ENCODE results near the gene FBN2.

FBN2 gene

DNA sequence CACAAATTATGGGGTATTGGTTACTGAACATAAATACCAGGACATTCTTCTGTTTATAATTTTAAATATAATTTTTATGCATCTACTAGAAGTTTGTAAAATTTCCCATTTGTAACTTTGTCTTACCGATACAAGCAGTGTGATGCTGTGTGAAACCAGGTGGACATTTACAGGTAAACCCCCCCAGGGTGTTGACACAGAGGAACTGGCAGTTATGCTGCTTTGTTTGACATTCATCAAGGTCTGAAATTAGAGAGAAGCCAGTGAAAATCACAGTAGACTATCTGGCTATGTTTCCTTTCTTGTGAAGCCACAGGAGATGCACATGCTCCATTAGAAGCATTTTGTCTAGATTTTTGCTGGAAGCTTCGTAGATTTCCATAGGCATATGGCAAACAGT lies 263.6 kb downstream of the FBN2 start:
- Histone ChIP-seq H3K9me3 (ENCODE audit: insufficient read depth, low read depth, low read length) (no peaks in the 10 kb centered on the region), H3K27ac (ENCODE audit: low read depth, low read length) (no peak overlapping the region), H3K36me3 (ENCODE audit: insufficient read depth, low read length) (peaks cover 84% of the 10 kb centered on the region), H3K27me3 (ENCODE audit: insufficient read depth, low read length) (no peaks in the 10 kb centered on the region), H3K4me3 (ENCODE audit: low read length) (no peak overlapping the region), H3K4me1 (ENCODE audit: insufficient read depth, low read length) (no peaks in the 10 kb centered on the region), H3K9ac (ENCODE audit: low read depth, low read length) (no peak overlapping the region)
- WGBS = 100% methylated on average over 2 of the region's 2 CpGs

DNA sequence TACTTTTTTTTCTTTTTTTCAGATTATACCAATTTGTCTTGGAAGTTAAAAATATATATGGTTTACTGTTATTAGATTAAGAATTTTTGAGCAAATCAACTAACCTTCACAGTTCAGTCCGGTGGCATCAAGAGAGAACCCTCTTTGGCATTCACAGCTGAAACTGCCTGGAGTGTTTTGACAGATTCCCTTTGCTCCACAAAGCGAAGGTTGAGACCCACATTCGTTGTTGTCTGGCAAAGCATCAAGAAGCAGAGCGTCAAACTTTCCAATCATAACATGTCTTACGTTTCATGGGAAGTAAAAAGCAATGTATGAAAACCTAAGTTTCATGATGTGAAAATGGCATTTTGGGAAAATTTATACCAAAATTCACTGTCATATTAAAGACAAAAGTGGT lies 264.3 kb downstream of the FBN2 start:
- H3K27ac ChIP-seq (ENCODE audit: low read depth, low read length) = no peak overlapping the region
- H3K9ac ChIP-seq (ENCODE audit: low read depth, low read length) = no peak overlapping the region
- peaks cover 77% of the 10 kb centered on the region for H3K36me3 ChIP-seq (ENCODE audit: insufficient read depth, low read length)
- 94% methylated on average over 5 of the region's 5 CpGs for WGBS
- H3K9me3 ChIP-seq (ENCODE audit: insufficient read depth, low read depth, low read length) = no peaks in the 10 kb centered on the region
- no peaks in the 10 kb centered on the region for H3K4me1 ChIP-seq (ENCODE audit: insufficient read depth, low read length)
- H3K27me3 ChIP-seq (ENCODE audit: insufficient read depth, low read length) = no peaks in the 10 kb centered on the region
- no peak overlapping the region for H3K4me3 ChIP-seq (ENCODE audit: low read length)

DNA sequence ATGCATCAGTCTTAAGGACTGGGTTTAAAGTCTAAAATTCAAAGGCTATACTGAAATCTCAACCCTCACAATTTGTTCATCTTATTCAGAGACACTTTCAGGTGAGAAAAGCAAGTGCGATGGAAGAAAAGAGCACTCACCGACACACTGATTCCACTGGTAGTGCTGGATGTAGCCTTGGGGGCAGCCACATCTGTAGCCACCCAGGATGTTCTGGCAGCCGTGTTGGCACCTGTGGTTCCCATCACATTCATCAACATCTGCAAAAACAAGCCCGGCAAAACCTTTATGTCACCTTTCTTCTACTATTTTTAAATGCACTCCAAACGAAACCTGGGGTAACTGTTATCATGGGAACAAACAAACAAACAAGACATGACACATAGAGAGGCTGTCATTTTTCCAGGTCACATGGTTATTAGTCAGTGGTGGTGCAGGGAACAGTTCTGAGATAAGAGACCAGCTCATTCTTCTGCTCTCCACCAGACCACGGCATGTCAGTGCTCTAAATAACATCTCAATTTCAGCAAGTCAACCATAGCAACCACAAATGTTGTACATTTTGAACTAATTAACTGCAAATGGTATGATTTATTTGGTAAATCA lies 266.1 kb downstream of the FBN2 start:
- no peak overlapping the region for H3K4me3 ChIP-seq (ENCODE audit: low read length)
- no peaks in the 10 kb centered on the region for H3K27me3 ChIP-seq (ENCODE audit: insufficient read depth, low read length)
- H3K27ac ChIP-seq (ENCODE audit: low read depth, low read length) = no peak overlapping the region
- H3K4me1 ChIP-seq (ENCODE audit: insufficient read depth, low read length) = no peaks in the 10 kb centered on the region
- peaks cover 66% of the 10 kb centered on the region for H3K36me3 ChIP-seq (ENCODE audit: insufficient read depth, low read length)
- 91% methylated on average over 6 of the region's 6 CpGs for WGBS
- no peaks in the 10 kb centered on the region for H3K9me3 ChIP-seq (ENCODE audit: insufficient read depth, low read depth, low read length)
- no peak overlapping the region for H3K9ac ChIP-seq (ENCODE audit: low read depth, low read length)

DNA sequence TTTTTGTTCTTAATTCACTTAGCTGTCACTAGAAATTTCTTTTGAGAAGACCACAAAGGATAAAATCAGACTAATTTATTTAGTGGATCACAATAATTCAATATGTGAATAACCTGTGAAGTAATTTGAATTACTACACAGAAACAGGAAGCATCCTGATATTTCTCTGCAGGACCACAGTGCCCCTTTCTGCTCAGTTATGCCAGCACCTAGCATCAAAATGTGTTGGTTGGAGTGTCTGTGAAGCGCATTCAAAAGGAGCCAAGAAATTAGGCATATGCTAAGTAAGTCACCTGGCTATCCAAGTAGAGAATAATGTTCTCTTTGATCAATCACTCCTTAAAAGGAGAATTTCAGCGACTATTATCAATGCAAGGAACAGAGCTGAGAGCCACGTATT lies 267.0 kb downstream of the FBN2 start:
- WGBS = 99% methylated on average over 3 of the region's 3 CpGs
- peaks cover 64% of the 10 kb centered on the region for H3K36me3 ChIP-seq (ENCODE audit: insufficient read depth, low read length)
- H3K9ac ChIP-seq (ENCODE audit: low read depth, low read length) = no peak overlapping the region
- no peaks in the 10 kb centered on the region for H3K4me1 ChIP-seq (ENCODE audit: insufficient read depth, low read length)
- no peaks in the 10 kb centered on the region for H3K27me3 ChIP-seq (ENCODE audit: insufficient read depth, low read length)
- H3K9me3 ChIP-seq (ENCODE audit: insufficient read depth, low read depth, low read length) = no peaks in the 10 kb centered on the region
- no peak overlapping the region for H3K27ac ChIP-seq (ENCODE audit: low read depth, low read length)
- no peak overlapping the region for H3K4me3 ChIP-seq (ENCODE audit: low read length)

DNA sequence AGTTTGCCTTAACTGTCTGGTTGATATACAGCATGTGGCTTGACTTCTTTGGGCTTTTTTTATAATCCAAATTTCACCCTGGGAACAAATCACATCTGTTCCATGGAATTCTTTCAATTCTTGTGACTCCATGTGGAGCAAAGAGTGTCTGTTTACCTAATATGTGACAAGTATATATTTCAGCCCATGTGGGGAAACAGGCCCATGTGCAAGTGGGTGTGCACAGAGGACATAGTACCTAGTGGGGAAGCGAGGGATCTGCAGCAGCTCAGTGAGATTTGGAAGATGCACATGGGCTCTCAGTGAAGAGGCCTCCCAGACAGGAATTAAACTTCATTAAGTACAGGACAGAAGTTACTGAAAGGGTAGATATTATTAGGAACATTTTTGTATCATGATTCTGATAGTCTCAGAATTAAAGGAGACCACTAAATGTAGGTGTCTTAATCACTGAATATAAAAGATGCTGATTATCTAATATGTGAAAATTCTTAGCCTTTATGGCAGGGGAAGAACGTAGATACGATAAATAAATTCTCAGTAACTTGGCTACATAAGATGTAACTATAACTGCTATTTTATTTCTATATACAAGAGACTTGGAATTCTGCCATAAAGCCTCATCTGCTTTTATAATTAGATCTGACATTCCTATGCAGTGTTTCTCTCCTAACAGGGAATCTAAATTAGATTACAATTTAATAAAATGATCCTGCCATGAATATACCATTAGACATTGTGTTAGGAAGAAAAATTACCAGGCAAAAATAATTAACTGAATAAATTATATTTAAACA lies 273.3 kb downstream of the FBN2 start:
- Histone ChIP-seq H3K36me3 (ENCODE audit: insufficient read depth, low read length) (peaks cover 52% of the 10 kb centered on the region), H3K27me3 (ENCODE audit: insufficient read depth, low read length) (no peaks in the 10 kb centered on the region), H3K4me1 (ENCODE audit: insufficient read depth, low read length) (peaks cover 8% of the 10 kb centered on the region; the same call in 1 of the 2 replicates), H3K27ac (ENCODE audit: low read depth, low read length) (no peak overlapping the region), H3K9me3 (ENCODE audit: insufficient read depth, low read depth, low read length) (no peaks in the 10 kb centered on the region), H3K4me3 (ENCODE audit: low read length) (no peak overlapping the region), H3K9ac (ENCODE audit: low read depth, low read length) (no peak overlapping the region)
- WGBS = 91% methylated on average over 3 of the region's 3 CpGs

DNA sequence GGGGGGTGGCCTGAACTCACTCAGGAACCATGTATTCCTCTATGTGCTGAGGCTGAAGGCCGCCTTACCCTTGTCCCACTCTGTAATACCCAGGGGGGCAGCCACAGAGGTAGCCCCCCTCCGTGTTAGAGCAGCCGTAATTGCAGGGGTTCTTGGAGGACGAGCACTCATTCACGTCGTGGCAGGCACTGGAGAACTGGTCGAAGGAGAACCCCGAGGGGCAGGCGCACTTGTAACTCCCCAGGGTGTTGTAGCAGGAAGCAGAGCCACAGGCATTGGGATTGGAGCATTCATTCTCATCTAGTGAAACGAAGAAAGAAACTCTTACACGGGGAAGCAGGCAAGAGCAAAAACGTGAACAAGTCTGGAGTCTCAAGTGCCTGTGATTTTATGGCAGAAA lies 274.7 kb downstream of the FBN2 start:
- H3K9ac ChIP-seq (ENCODE audit: low read depth, low read length) = no peak overlapping the region; the same call in 1 of the 2 replicates
- H3K36me3 ChIP-seq (ENCODE audit: insufficient read depth, low read length) = peaks cover 61% of the 10 kb centered on the region
- H3K27me3 ChIP-seq (ENCODE audit: insufficient read depth, low read length) = no peaks in the 10 kb centered on the region
- no peak overlapping the region for H3K4me3 ChIP-seq (ENCODE audit: low read length)
- no peak overlapping the region for H3K27ac ChIP-seq (ENCODE audit: low read depth, low read length)
- H3K9me3 ChIP-seq (ENCODE audit: insufficient read depth, low read depth, low read length) = no peaks in the 10 kb centered on the region
- WGBS = 89% methylated on average over 12 of the region's 12 CpGs
- peaks cover 8% of the 10 kb centered on the region; the same call in 1 of the 2 replicates for H3K4me1 ChIP-seq (ENCODE audit: insufficient read depth, low read length)

DNA sequence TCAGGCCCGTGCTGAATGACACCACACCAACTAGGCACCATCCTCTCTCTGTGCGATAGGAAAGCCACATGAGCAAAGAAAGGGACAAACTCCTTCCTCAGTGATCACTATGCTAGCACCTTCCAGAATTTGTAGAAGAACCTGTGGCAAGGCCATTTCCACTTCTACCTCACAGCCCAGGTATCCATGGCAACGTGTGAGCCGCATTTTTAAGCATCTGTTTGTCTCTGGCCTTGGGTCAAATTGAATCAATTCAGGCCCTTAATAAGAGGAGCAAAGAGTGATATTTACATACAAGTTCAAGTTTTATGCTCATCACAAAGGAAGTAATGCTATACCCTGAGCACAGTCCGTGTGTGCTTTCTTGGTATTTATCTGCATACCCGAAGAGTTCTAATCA lies 275.1 kb downstream of the FBN2 start:
- Histone ChIP-seq H3K4me1 (ENCODE audit: insufficient read depth, low read length) (peaks cover 8% of the 10 kb centered on the region; the same call in 1 of the 2 replicates), H3K4me3 (ENCODE audit: low read length) (no peak overlapping the region), H3K36me3 (ENCODE audit: insufficient read depth, low read length) (peaks cover 66% of the 10 kb centered on the region), H3K9me3 (ENCODE audit: insufficient read depth, low read depth, low read length) (no peaks in the 10 kb centered on the region), H3K27ac (ENCODE audit: low read depth, low read length) (no peak overlapping the region), H3K27me3 (ENCODE audit: insufficient read depth, low read length) (no peaks in the 10 kb centered on the region), H3K9ac (ENCODE audit: low read depth, low read length) (no peak overlapping the region; the same call in 1 of the 2 replicates)
- 97% methylated on average over 6 of the region's 6 CpGs for WGBS

DNA sequence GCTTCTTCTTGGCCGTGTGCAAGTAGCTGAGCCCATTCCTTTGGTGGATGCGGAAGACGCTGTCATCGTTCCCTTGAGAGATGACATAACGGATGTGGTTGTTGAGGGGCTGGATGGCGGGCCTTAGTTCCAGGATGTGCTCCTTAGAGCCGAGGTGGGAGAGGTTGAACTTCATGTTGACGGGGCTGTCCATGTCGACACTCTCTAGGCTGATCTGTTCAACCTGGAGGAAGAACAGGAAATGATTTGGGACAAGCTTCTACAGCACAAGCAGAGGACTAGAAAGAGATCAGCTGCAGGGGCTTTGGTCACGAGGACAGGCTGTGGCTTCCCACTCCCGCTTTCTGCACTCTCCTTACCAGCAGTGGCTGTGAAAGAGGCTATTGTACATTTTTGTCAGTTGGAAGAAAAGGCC lies 278.4 kb downstream of the FBN2 start:
- H3K4me3 ChIP-seq (ENCODE audit: low read length) = no peak overlapping the region
- whole genome bisulfite sequencing = 94% methylated on average over 11 of the region's 11 CpGs

DNA sequence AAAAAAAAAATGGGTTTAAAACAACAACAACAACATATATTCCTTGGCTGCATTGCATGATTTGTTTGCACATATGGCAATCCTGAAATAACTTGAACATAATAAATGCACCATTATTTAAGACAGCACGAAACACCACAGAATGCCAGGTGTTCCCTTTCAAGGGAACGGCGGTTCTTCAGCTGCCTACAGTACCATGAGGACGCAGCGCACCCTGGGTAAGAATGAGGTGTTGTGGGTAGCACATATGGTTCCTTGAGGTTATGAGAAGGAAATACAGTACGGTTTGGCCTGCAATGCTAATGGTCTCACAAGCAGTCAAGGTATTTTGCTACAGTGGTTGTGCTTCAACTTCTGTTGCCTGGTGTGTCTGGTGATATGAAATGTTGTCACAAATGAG lies 279.7 kb downstream of the FBN2 start:
- no peak overlapping the region for H3K9ac ChIP-seq (ENCODE audit: low read depth, low read length)
- WGBS = 97% methylated on average over 6 of the region's 6 CpGs
- no peak overlapping the region for H3K4me3 ChIP-seq (ENCODE audit: low read length)
- no peak overlapping the region for H3K27ac ChIP-seq (ENCODE audit: low read depth, low read length)
- no peaks in the 10 kb centered on the region for H3K27me3 ChIP-seq (ENCODE audit: insufficient read depth, low read length)
- H3K36me3 ChIP-seq (ENCODE audit: insufficient read depth, low read length) = peaks cover 43% of the 10 kb centered on the region
- peaks cover 4% of the 10 kb centered on the region; the same call in 1 of the 2 replicates for H3K4me1 ChIP-seq (ENCODE audit: insufficient read depth, low read length)
- H3K9me3 ChIP-seq (ENCODE audit: insufficient read depth, low read depth, low read length) = no peaks in the 10 kb centered on the region

More for the DNA sequence above, 278.4 kb downstream of the FBN2 start:
- H3K27ac ChIP-seq (ENCODE audit: low read depth, low read length) = no peak overlapping the region
- H3K4me1 ChIP-seq (ENCODE audit: insufficient read depth, low read length) = peaks cover 8% of the 10 kb centered on the region; the same call in 1 of the 2 replicates
- H3K9me3 ChIP-seq (ENCODE audit: insufficient read depth, low read depth, low read length) = no peaks in the 10 kb centered on the region
- no peaks in the 10 kb centered on the region for H3K27me3 ChIP-seq (ENCODE audit: insufficient read depth, low read length)
- H3K9ac ChIP-seq (ENCODE audit: low read depth, low read length) = no peak overlapping the region
- peaks cover 52% of the 10 kb centered on the region for H3K36me3 ChIP-seq (ENCODE audit: insufficient read depth, low read length)

DNA sequence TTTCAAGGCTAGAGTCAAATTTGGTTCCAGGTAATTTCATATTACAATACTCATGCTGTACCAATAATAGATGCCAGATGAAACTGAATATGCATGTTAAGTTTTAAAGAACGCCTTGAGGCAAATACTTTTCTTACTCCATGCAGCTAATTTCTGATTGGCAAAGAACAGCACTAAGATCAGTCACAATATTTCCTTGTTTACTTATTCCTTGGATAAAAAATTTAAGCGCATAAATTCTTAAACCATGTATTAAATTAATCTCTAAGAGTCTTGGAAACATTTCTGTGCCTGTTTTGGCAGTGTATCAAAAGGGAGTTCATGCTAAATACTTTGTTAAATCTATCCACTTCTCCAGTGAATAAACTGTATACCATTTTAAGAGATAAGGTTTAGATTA lies 281.0 kb downstream of the FBN2 start:
- no peaks in the 10 kb centered on the region for H3K9me3 ChIP-seq (ENCODE audit: insufficient read depth, low read depth, low read length)
- H3K27me3 ChIP-seq (ENCODE audit: insufficient read depth, low read length) = no peaks in the 10 kb centered on the region
- WGBS = 95% methylated on average over 2 of the region's 2 CpGs
- H3K36me3 ChIP-seq (ENCODE audit: insufficient read depth, low read length) = peaks cover 30% of the 10 kb centered on the region; the same call in 1 of the 2 replicates
- H3K4me3 ChIP-seq (ENCODE audit: low read length) = no peak overlapping the region
- no peak overlapping the region for H3K9ac ChIP-seq (ENCODE audit: low read depth, low read length)
- no peaks in the 10 kb centered on the region for H3K4me1 ChIP-seq (ENCODE audit: insufficient read depth, low read length)
- H3K27ac ChIP-seq (ENCODE audit: low read depth, low read length) = no peak overlapping the region

DNA sequence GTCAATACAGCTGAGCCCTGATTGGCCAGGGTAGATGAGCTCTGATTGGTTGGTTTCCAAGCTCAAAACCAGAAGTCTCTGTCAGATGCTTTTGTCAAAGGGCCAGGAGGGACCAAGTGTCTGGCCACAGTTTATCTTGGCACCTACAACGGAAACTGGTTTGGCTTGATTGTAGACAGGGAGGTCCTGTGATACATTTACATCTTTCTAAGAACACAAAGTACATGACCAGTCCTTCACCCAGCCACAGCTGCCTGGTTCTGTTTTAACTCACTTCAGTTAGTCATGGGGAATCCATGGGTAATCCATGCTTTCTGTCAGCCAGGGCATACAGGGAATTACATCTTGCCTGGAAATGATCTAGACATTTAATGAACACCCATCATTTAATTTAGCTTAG lies 283.3 kb downstream of the FBN2 start:
- WGBS = 100% methylated on average over 1 of the region's 1 CpG
- H3K4me3 ChIP-seq (ENCODE audit: low read length) = no peak overlapping the region
- no peaks in the 10 kb centered on the region for H3K4me1 ChIP-seq (ENCODE audit: insufficient read depth, low read length)
- no peaks in the 10 kb centered on the region for H3K9me3 ChIP-seq (ENCODE audit: insufficient read depth, low read depth, low read length)
- H3K27me3 ChIP-seq (ENCODE audit: insufficient read depth, low read length) = no peaks in the 10 kb centered on the region
- no peak overlapping the region for H3K9ac ChIP-seq (ENCODE audit: low read depth, low read length)
- H3K36me3 ChIP-seq (ENCODE audit: insufficient read depth, low read length) = peaks cover 16% of the 10 kb centered on the region; the same call in 1 of the 2 replicates
- H3K27ac ChIP-seq (ENCODE audit: low read depth, low read length) = no peak overlapping the region
